Measurements from ENCODE around the gene SNED1.

GRCh38 chr2:240989451-240990265 lies 8.8 kb upstream of the SNED1 start:
- TF ChIP-seq GABPB1 (CRISPR knock-in tag; IDR thresholded peaks at IDR 0.05) (no peak), CTCF (IDR thresholded peaks at IDR 0.05) (no peak), USF2 (CRISPR knock-in tag; IDR thresholded peaks at IDR 0.05) (no peak), CREB1 (CRISPR knock-in tag; IDR thresholded peaks at IDR 0.05) (no peak), ESRRA (CRISPR knock-in tag; IDR thresholded peaks at IDR 0.05; ENCODE audit: borderline replicate concordance) (no peak), ATF3 (CRISPR knock-in tag; conservative IDR thresholded peaks at IDR 0.05) (no peak), ARID4B (CRISPR knock-in tag; IDR thresholded peaks at IDR 0.05; ENCODE audit: borderline replicate concordance) (no peak), ETV6 (CRISPR knock-in tag; IDR thresholded peaks at IDR 0.05) (no peak), ATF6 (CRISPR knock-in tag; IDR thresholded peaks at IDR 0.05) (no peak)
